ENCODE results near the gene OPRPN. TPM values are rescaled to one million over a fixed set of nuclear protein-coding genes. Genes with fewer than 3 reads are reported as not detected.

Gene OPRPN
- total RNA-seq, 1 experiment from 2014 or later, result not detected

DNA sequence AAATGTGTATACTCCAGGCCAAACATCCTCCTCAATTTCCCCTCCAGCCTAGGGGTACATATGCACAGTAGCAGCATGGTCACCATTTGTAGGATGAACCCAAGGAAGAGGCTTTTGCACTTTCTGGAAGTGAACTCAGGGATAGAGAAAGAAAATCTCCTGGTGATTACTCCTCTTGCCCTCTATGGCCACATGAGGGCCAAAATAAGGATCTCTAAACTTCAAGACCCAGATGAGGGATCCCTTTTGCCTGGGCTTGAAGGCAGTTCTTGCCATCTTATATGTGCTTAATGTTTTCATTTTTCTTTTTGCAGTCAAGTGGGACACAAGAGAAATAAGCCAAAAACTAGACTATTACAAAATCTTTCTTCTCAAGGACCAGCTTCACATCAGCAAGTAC lies 44.7 kb downstream of the OPRPN start (continued):
- TF ChIP-seq, protein P1, sequence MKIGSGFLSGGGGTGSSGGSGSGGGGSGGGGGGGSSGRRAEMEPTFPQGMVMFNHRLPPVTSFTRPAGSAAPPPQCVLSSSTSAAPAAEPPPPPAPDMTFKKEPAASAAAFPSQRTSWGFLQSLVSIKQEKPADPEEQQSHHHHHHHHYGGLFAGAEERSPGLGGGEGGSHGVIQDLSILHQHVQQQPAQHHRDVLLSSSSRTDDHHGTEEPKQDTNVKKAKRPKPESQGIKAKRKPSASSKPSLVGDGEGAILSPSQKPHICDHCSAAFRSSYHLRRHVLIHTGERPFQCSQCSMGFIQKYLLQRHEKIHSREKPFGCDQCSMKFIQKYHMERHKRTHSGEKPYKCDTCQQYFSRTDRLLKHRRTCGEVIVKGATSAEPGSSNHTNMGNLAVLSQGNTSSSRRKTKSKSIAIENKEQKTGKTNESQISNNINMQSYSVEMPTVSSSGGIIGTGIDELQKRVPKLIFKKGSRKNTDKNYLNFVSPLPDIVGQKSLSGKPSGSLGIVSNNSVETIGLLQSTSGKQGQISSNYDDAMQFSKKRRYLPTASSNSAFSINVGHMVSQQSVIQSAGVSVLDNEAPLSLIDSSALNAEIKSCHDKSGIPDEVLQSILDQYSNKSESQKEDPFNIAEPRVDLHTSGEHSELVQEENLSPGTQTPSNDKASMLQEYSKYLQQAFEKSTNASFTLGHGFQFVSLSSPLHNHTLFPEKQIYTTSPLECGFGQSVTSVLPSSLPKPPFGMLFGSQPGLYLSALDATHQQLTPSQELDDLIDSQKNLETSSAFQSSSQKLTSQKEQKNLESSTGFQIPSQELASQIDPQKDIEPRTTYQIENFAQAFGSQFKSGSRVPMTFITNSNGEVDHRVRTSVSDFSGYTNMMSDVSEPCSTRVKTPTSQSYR (CRISPR knock-in tag; IDR thresholded peaks at IDR 0.05), result no peak
- TF ChIP-seq ATF1 (CRISPR knock-in tag; IDR thresholded peaks at IDR 0.05) (no peak), CREM (CRISPR knock-in tag; IDR thresholded peaks at IDR 0.05) (no peak), NR2C2 (CRISPR knock-in tag; IDR thresholded peaks at IDR 0.05) (no peak), ZNF232 (CRISPR knock-in tag; IDR thresholded peaks at IDR 0.05) (no peak), ZBTB21 (CRISPR knock-in tag; IDR thresholded peaks at IDR 0.05; ENCODE audit: borderline replicate concordance) (no peak)
- TF ChIP-seq, protein P2, sequence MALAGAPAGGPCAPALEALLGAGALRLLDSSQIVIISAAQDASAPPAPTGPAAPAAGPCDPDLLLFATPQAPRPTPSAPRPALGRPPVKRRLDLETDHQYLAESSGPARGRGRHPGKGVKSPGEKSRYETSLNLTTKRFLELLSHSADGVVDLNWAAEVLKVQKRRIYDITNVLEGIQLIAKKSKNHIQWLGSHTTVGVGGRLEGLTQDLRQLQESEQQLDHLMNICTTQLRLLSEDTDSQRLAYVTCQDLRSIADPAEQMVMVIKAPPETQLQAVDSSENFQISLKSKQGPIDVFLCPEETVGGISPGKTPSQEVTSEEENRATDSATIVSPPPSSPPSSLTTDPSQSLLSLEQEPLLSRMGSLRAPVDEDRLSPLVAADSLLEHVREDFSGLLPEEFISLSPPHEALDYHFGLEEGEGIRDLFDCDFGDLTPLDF (CRISPR knock-in tag; IDR thresholded peaks at IDR 0.05), result no peak
- TF ChIP-seq, protein P3, sequence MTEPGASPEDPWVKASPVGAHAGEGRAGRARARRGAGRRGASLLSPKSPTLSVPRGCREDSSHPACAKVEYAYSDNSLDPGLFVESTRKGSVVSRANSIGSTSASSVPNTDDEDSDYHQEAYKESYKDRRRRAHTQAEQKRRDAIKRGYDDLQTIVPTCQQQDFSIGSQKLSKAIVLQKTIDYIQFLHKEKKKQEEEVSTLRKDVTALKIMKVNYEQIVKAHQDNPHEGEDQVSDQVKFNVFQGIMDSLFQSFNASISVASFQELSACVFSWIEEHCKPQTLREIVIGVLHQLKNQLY (CRISPR knock-in tag; IDR thresholded peaks at IDR 0.05), result no peak

DNA sequence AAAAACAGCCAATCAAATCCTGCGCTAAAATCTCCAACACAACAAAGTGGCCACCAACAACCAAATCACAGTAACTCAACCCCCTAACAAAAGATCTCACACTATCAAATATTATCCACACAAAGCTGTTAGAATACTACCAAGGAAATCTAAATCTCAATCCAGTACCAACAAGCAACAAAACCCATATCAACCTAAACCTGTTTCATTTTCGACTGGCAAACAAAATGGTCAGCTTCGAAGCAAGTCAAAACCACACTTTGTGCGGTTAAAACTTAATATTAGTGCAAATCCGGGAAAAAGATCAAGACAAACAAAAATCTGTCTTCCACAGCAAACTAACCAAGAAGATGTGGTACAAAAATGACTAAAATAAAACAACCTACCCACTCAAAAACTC lies 45.6 kb downstream of the OPRPN start:
- no peak for ATAC-seq
- no peaks in the 10 kb centered on the region for H3K36me3 Mint-ChIP-seq
- H3K27ac Mint-ChIP-seq, result no peak overlapping the region
- ChIA-PET CTCF (no interaction called here), POLR2A (no interaction called here)
- H3K9me3 Mint-ChIP-seq, result no peaks in the 10 kb centered on the region
- TF ChIP-seq FOXK1 (CRISPR knock-in tag; IDR thresholded peaks at IDR 0.05), result no peak
- no peak for TF ChIP-seq ZNF232 (CRISPR knock-in tag; IDR thresholded peaks at IDR 0.05)
- TF ChIP-seq TEAD1 (CRISPR knock-in tag; IDR thresholded peaks at IDR 0.05), result no peak
- no peak for TF ChIP-seq NR3C1 (CRISPR knock-in tag; conservative IDR thresholded peaks at IDR 0.05; ENCODE audit: low read depth)
- no peak for TF ChIP-seq EMX1 (CRISPR knock-in tag; IDR thresholded peaks at IDR 0.05)
- TF ChIP-seq, protein P4, sequence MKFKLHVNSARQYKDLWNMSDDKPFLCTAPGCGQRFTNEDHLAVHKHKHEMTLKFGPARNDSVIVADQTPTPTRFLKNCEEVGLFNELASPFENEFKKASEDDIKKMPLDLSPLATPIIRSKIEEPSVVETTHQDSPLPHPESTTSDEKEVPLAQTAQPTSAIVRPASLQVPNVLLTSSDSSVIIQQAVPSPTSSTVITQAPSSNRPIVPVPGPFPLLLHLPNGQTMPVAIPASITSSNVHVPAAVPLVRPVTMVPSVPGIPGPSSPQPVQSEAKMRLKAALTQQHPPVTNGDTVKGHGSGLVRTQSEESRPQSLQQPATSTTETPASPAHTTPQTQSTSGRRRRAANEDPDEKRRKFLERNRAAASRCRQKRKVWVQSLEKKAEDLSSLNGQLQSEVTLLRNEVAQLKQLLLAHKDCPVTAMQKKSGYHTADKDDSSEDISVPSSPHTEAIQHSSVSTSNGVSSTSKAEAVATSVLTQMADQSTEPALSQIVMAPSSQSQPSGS (CRISPR knock-in tag; IDR thresholded peaks at IDR 0.05; ENCODE audit: borderline replicate concordance, low read depth), result no peak
- no peak for TF ChIP-seq JAZF1 (CRISPR knock-in tag; IDR thresholded peaks at IDR 0.05)
- TF ChIP-seq, protein P5, sequence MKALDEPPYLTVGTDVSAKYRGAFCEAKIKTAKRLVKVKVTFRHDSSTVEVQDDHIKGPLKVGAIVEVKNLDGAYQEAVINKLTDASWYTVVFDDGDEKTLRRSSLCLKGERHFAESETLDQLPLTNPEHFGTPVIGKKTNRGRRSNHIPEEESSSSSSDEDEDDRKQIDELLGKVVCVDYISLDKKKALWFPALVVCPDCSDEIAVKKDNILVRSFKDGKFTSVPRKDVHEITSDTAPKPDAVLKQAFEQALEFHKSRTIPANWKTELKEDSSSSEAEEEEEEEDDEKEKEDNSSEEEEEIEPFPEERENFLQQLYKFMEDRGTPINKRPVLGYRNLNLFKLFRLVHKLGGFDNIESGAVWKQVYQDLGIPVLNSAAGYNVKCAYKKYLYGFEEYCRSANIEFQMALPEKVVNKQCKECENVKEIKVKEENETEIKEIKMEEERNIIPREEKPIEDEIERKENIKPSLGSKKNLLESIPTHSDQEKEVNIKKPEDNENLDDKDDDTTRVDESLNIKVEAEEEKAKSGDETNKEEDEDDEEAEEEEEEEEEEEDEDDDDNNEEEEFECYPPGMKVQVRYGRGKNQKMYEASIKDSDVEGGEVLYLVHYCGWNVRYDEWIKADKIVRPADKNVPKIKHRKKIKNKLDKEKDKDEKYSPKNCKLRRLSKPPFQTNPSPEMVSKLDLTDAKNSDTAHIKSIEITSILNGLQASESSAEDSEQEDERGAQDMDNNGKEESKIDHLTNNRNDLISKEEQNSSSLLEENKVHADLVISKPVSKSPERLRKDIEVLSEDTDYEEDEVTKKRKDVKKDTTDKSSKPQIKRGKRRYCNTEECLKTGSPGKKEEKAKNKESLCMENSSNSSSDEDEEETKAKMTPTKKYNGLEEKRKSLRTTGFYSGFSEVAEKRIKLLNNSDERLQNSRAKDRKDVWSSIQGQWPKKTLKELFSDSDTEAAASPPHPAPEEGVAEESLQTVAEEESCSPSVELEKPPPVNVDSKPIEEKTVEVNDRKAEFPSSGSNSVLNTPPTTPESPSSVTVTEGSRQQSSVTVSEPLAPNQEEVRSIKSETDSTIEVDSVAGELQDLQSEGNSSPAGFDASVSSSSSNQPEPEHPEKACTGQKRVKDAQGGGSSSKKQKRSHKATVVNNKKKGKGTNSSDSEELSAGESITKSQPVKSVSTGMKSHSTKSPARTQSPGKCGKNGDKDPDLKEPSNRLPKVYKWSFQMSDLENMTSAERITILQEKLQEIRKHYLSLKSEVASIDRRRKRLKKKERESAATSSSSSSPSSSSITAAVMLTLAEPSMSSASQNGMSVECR (CRISPR knock-in tag; IDR thresholded peaks at IDR 0.05; ENCODE audit: borderline replicate concordance), result no peak
- TF ChIP-seq, protein P6, sequence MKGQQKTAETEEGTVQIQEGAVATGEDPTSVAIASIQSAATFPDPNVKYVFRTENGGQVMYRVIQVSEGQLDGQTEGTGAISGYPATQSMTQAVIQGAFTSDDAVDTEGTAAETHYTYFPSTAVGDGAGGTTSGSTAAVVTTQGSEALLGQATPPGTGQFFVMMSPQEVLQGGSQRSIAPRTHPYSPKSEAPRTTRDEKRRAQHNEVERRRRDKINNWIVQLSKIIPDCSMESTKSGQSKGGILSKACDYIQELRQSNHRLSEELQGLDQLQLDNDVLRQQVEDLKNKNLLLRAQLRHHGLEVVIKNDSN (CRISPR knock-in tag; IDR thresholded peaks at IDR 0.05), result no peak
- no peak for TF ChIP-seq SP1 (CRISPR knock-in tag; conservative IDR thresholded peaks at IDR 0.05)
- DNase-seq (ENCODE audit: low spot score), result no peak
- no peaks in the 10 kb centered on the region for H3K4me1 Mint-ChIP-seq
- no peak overlapping the region for H3K4me3 Mint-ChIP-seq
- H3K27me3 Mint-ChIP-seq (ENCODE audit: low read depth), result no peaks in the 10 kb centered on the region
